HEK293 (cell line): ENCODE results near the gene AVPR1B.

Experiments used
- ZNF133 ChIP-seq: fragments of 450-650 bp; formaldehyde crosslinking; IDR thresholded peaks from 2 replicates; pipeline ENCODE4 v1.5.1; 2016; ENCODE audit warnings: missing biosample characterization, missing genetic modification characterization
- ZNF175 ChIP-seq: fragments of 450-650 bp; formaldehyde crosslinking; IDR thresholded peaks from 2 replicates; pipeline ENCODE4 v1.5.1; 2016; ENCODE audit warnings: missing biosample characterization, missing genetic modification characterization
- ZNF274 ChIP-seq, 2 experiments: fragments of 200-500 bp in 1 of 2; fragments of 450-650 bp in 1 of 2; sonication (Bioruptor generic) in 1 of 2; formaldehyde crosslinking in 1 of 2; IDR thresholded peaks; 2 replicates each; pipeline versions ENCODE4 v1.5.1 to v1.6.1; 2014 to 2016; ENCODE audit warnings: borderline replicate concordance in 1 of 2, inconsistent platforms in 1 of 2, low read length in 1 of 2, missing biosample characterization in 1 of 2, missing genetic modification characterization in 1 of 2
- TF ChIP-seq, protein P1 (sequence below): sonication (generic); formaldehyde crosslinking; IDR thresholded peaks from 2 replicates; pipeline ENCODE4 v1.8.1; 2022; ENCODE audit warnings: mild to moderate bottlenecking, moderate library complexity, missing genetic modification reagents
- TF ChIP-seq, protein P2 (sequence below): fragments of 450-650 bp; formaldehyde crosslinking; IDR thresholded peaks from 2 replicates; pipeline ENCODE4 v1.5.1; 2016; ENCODE audit warnings: missing biosample characterization, missing genetic modification characterization
- TF ChIP-seq, protein P3 (sequence below): fragments of 450-650 bp; formaldehyde crosslinking; IDR thresholded peaks from 2 replicates; pipeline ENCODE4 v1.5.1; 2016; ENCODE audit warnings: missing biosample characterization, missing genetic modification characterization
- TF ChIP-seq, protein P4 (sequence below): fragments of 450-650 bp; formaldehyde crosslinking; IDR thresholded peaks from 2 replicates; pipeline ENCODE4 v1.5.1; 2016; ENCODE audit warnings: missing biosample characterization, missing genetic modification characterization

DNA sequence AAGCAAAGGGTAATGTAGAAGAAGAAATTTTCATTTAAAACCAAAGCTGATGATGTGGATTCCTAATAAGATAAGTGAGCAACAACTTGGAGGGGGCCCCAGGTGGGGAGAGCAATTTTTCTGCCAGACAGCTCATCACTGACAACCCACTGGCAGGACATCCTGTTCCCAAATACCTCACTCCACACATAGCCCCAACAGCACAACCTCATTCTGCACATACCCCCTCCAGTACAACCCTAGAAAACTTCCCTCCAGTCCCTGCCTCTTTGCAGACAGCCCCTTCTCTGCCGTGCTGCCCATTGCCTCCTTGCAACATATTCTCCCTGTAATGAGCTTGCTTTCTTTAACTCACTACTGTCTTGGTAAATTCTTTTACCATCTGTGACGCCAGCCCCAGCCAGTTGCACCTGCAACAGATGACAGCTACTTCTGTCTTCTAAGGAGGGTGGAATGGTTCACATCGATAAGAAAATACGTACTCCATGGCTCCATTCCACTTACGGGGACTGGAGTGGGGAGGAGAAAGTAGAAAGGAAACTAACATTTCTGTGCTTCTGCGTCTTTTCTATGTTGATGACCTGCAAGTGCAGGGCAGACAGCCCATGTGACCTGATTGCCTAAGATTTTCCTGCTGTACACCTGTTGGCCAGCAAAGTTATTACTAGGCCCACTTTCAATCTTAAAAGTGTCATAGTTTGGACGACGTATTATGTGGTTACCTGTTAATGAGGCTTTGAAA, 49.5 kb downstream of the AVPR1B start:
- TF ChIP-seq, protein P1, sequence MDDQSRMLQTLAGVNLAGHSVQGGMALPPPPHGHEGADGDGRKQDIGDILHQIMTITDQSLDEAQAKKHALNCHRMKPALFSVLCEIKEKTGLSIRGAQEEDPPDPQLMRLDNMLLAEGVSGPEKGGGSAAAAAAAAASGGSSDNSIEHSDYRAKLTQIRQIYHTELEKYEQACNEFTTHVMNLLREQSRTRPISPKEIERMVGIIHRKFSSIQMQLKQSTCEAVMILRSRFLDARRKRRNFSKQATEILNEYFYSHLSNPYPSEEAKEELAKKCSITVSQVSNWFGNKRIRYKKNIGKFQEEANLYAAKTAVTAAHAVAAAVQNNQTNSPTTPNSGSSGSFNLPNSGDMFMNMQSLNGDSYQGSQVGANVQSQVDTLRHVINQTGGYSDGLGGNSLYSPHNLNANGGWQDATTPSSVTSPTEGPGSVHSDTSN (CRISPR knock-in tag): no peak
- TF ChIP-seq, protein P2, sequence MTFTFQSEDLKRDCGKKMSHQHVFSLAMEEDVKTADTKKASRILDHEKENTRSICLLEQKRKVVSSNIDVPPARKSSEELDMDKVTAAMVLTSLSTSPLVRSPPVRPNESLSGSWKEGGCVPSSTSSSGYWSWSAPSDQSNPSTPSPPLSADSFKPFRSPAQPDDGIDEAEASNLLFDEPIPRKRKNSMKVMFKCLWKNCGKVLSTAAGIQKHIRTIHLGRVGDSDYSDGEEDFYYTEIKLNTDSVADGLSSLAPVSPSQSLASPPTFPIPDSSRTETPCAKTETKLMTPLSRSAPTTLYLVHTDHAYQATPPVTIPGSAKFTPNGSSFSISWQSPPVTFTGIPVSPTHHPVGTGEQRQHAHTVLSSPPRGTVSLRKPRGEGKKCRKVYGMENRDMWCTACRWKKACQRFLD (tag by site-specific recombination): no peak
- TF ChIP-seq, protein P3, sequence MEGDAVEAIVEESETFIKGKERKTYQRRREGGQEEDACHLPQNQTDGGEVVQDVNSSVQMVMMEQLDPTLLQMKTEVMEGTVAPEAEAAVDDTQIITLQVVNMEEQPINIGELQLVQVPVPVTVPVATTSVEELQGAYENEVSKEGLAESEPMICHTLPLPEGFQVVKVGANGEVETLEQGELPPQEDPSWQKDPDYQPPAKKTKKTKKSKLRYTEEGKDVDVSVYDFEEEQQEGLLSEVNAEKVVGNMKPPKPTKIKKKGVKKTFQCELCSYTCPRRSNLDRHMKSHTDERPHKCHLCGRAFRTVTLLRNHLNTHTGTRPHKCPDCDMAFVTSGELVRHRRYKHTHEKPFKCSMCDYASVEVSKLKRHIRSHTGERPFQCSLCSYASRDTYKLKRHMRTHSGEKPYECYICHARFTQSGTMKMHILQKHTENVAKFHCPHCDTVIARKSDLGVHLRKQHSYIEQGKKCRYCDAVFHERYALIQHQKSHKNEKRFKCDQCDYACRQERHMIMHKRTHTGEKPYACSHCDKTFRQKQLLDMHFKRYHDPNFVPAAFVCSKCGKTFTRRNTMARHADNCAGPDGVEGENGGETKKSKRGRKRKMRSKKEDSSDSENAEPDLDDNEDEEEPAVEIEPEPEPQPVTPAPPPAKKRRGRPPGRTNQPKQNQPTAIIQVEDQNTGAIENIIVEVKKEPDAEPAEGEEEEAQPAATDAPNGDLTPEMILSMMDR (tag by site-specific recombination): no peak
- TF ChIP-seq ZNF175 (tag by site-specific recombination) (no peak), ZNF133 (tag by site-specific recombination) (no peak), ZNF274 (IDR thresholded peaks at IDR 0.05; ENCODE audit: low read length) (no peak), ZNF274 (tag by site-specific recombination; IDR thresholded peaks at IDR 0.05; ENCODE audit: borderline replicate concordance) (no peak)
- TF ChIP-seq, protein P4, sequence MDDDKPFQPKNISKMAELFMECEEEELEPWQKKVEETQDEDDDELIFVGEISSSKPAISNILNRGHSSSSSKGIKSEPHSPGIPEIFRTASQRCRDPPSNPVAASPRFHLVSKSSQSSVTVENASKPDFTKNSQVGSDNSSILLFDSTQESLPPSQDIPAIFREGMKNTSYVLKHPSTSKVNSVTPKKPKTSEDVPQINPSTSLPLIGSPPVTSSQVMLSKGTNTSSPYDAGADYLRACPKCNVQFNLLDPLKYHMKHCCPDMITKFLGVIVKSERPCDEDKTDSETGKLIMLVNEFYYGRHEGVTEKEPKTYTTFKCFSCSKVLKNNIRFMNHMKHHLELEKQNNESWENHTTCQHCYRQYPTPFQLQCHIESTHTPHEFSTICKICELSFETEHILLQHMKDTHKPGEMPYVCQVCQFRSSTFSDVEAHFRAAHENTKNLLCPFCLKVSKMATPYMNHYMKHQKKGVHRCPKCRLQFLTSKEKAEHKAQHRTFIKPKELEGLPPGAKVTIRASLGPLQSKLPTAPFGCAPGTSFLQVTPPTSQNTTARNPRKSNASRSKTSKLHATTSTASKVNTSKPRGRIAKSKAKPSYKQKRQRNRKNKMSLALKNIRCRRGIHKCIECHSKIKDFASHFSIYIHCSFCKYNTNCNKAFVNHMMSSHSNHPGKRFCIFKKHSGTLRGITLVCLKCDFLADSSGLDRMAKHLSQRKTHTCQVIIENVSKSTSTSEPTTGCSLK (tag by site-specific recombination): no peak
